GM20431 (cell line): ENCODE measurements around the gene RPS6KA3.
"Not testable (repeated sequence)": the region's sequence is repeated elsewhere in the genome, so short reads cannot be mapped to it uniquely, and the experiment has no call there.

Source experiments
- in situ Hi-C: fragments of 300-500 bp; cut with MseI, MboI; formaldehyde crosslinking; loops from one replicate; pipeline ENCODE4 v1.15.0; 2020; ENCODE audit warnings: low sequenced_read_pairs; ENCODE audit not compliant: unreplicated experiment

The RPS6KA3 gene

DNA sequence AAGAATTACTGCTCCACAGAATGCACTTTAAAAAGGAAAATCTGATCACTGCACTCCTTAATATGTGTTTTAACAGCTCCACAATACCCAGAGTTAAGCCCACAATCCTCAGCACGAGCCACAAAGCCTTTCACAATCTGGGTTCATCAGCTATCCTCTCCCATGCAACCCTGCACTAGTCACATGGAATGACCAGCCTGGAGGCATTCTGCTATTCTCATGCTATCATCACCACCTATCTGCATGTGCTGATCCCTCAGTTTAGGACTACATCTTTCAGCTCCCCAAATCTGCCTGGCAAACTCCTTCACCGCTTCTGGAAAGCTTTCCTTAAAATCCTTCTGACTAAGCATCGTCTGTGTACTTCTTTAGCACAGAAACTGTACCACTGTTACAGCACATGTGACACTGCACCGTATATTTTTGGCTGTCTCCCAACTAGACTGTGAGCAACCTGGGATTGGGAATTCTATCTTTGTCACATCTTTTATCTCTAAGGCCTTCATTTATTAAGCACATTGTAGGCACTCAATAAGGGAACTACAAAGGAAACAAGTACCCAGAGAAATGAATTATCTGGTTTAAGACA is 106.8 kb downstream of the RPS6KA3 start:
- in situ Hi-C loops: no loop called here

GRCh38 chrX:20151689-20152088 is 115.0 kb downstream of the RPS6KA3 start:
- in situ Hi-C loops: no loop called here

DNA sequence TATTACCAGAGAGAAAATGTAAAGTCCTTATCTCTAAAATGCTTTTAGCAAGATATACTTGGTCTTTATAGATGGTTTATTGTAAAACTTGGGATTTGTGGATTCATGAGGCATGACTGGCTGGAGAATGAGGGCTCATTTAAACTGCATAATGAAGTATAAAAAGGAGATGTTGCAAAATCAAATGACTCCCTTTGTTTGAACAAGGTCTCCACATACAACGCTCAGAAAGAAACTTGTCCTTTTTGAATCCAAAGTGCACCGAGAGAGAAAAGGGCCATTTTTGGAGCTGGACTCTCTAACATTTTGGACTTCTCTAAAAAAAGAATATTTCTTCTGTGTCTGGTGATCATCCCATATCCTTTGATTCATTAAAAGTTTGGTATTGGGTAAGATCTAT is 117.4 kb downstream of the RPS6KA3 start:
- in situ Hi-C loops: no loop called here

GRCh38 chrX:20147561-20147960 is 119.1 kb downstream of the RPS6KA3 start:
- in situ Hi-C loops: no loop called here

DNA sequence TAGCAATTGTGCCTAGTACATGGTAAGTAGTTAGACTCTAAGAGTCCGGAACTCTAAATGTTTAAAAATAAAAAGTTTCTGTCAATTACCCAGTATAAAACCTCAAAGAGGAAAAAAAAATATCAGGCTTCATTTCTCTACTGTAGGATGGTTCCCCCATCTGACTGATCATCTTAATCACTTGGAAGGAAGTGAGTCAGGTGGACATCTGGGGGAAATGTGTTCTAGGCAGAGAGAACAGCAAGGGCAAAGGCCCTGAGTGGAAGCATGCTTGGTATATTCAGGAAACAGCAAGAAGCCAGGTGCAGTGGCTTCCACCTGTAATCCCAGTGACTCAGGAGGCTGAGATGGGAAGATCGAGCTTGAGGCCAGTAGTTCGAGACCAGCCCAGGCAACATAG is 122.2 kb downstream of the RPS6KA3 start:
- in situ Hi-C loops: no loop called here

DNA sequence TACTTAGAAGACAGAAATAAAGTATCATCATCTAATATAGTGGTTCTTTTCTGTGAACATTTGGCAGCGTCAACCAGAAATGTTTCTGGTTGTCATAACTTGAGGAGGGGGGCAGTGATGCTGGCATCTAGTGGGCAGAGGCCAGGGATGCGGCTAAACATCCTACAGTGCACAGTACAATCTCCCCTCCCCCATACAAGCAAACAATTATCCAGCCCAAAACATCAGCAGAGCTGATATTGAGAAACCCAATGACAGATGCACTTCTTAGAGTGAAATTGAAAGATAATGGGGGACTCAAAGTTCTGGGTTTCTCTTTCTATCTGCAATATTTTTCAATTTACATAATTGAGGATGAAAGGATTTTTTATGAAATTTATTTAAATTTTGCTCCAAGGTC is 123.1 kb downstream of the RPS6KA3 start:
- in situ Hi-C loops: no loop called here

GRCh38 chrX:20143111-20143510 is 123.6 kb downstream of the RPS6KA3 start:
- in situ Hi-C loops: no loop called here

DNA sequence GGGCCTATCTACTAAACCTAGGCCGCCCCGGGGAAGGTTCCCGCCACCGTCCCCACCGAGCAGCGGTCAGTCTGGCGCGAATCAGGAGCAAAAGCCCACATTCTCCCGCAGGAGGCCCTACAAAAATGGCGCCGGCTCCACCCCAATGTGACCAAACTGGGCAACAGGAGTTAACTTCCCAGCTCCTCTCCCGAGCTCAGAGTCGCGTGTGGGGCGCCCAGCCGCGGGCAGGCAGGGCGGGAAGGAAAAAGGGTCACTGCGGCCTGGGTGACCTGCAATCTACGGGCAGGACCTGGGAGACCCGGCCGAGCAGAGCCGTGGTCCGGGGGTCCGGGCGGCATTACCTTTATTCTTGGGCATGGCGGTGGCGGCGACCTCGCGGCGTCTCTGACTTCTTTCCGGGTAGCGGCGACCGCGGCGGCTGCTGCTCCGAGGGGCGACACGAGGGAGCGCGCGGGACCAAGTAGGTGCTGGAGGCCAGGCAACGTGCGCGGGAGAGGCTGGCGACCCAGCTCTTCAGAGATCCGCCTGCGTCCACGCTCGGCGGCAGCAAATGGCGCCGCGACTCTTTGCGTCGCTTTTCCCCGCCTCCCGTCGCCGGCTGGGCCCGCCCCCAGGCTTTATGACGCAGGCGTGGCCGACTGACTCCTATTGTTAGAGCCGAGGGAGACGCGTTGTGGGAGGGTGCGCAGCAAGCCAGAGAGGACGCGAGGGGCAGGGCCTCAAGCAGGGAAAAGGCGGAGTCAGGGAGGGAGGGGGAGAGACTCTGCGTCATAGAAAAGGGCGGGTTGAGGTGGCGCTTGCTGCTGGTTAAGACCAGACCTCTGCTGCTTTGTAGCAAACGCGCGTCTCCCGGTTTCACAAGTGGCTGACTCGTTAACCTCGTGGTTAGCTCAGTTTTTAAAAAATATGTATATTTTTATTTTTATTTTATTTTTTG is 125.2 kb downstream of the RPS6KA3 start, which contains the start of gene EIF1AX:
EIF1AX (minus strand) TSS at position 558 of the 940 bp plus-strand sequence; CDS start at position 360, 198 bp downstream.
- in situ Hi-C loops: no loop called here

DNA sequence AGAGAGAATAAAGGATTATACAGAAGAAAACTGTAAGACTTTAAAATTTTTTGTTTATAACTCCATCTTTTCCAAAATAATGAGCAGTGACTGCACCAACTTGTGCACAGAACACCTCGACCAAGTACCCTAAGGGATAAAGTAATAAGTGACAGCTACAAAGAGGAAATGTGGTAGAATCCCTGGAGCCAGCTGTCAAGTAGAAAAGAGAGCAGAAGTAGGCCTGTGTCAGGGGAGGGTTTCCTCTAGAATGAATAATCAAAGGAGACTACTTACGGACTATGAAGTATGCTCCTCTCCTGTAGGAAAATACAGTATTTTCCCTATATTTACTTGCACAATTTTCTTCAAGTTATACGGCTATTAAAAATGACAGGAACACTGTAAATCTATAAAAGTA is 126.3 kb downstream of the RPS6KA3 start:
- in situ Hi-C loops: no loop called here

DNA sequence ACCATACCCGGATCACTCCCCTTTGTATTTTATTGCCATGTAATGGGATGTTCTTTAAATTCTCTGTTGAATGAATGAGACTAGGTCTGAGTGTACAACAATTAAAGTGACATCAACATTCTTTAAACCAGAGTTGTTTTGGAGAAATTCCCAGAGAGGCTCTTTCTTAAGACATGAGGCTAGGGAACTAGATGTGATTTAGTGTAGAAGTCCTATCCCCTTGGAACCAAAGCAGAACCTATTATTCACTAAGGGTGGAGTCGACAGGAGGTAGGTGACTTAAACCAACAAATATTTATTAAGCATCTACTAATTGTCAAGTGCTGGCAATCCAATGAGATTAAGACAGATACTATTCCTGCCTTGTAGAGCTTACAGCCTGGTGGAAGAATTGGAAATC is 126.7 kb downstream of the RPS6KA3 start:
- in situ Hi-C loops: no loop called here

DNA sequence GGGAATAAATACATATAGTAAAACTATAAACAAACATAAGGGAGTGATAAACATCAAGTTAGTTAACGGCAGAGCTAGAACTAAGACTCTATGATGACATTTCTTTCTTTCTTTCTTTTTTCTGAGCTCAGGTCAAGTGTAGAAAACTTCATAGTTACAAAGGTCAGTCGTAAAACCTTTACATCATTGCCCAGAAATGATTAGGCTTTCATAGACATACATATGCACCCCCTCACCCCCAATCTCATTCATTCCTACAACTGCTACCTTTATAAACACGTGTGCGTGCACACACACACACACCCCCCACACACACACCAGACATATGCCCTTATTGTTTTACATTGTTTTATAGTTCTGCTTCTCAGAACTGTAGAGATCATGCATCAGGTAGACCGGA is 130.8 kb downstream of the RPS6KA3 start:
- in situ Hi-C loops: no loop called here

- in situ Hi-C loops: no loop called here
Measured at GRCh38 chrX:20132666-20133065, 134.0 kb downstream of the RPS6KA3 start.

- in situ Hi-C loops: no loop called here
Measured at GRCh38 chrX:20130357-20130756, 136.4 kb downstream of the RPS6KA3 start.

GRCh38 chrX:20129547-20129946 is 137.2 kb downstream of the RPS6KA3 start:
- in situ Hi-C loops: no loop called here

DNA sequence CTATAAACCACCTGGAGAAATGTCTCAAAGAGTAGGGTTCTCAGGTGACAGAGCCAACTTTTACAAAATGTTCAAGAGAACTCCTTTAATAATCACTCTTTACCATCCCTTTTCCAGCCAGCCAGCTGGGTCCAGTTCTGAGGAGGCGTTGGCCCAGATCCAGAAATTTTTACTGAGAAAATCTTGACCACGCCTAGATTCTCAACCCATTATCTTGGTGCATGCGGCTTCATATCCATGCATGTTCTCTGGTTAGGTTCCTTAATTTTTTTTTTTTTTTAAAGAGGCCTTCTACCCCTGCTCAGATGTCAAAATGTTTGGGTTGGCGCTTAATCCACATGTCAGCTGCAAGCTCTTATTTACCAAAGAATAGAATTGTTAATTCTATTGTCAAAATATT is 138.0 kb downstream of the RPS6KA3 start:
- in situ Hi-C loops: no loop called here

DNA sequence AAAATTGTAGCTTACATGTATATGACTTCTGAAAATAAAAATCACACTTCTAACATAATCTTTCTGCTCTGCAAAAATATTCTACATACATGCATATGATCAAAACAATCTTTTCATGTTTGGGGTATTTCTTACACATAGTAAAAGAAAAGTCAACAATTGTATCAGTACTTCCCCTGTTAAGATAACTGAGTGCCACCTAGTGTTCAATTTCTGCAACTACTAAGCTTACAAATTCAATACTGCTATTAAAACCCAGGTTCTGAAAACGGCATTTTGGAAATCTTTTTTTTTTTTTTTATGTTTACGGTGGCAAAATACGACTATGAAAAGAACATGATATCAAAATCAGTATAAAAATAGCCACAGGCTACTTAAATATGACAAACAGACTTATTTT is 139.3 kb downstream of the RPS6KA3 start:
- in situ Hi-C loops: not testable (repeated sequence)

DNA sequence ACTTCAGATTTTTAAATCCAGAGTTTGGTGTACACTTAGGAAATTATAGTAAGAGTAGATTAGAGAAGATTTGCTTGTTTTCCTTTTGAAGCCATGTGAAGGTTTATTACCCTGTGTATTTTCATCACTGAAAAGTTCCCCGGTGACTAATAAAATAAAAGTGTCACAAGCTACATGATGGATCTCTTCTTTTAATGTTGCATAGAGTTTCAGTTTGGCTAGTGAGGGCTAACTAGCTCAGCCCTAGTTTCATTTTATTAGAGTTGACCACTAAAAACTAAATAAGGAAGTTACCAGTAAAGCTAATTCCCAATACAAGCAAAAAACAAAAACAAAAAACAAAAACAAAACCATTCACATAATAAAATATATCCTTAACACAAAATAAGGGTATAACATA is 139.9 kb downstream of the RPS6KA3 start:
- in situ Hi-C loops: not testable (repeated sequence)

- in situ Hi-C loops: no loop called here
Measured at GRCh38 chrX:20124964-20125363, 141.7 kb downstream of the RPS6KA3 start.

- in situ Hi-C loops: no loop called here
Measured at GRCh38 chrX:20118065-20118824, 148.5 kb downstream of the RPS6KA3 start.

DNA sequence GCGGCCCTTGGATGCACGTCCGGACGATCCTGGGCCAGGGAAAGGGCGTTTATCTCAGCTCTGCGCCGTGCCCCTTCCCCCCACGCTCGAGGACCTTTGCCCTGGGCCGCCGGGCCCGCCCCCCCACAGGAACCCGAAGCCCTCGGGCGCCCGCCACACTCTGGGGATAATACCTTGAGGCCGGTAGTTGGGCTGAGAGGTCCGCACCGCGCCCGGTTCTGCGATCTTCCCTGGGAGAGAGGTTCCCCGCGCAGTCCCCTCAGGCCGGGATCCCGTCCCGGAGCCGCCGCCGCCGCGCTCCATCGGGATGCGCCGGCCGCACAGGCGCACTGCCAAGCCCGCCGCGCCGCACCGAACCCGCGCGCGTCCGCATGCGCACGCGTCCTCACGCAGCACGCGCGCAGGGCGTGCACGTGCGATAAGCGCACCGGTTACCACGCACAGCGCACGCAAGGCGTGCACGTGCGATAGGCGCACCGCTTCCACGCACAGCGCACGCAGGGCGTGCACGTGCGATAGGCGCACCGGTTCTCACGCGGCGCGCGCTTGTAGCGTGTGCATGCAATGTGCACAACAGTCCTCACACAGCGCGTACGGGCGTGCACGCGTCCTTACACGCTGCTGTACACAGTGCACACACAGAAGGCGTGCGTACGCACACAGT is 150.0 kb downstream of the RPS6KA3 start, which contains the start of gene MAP7D2:
MAP7D2 (minus strand) TSS at position 331 of the 664 bp plus-strand sequence; CDS start at position 303, 28 bp downstream.
- in situ Hi-C loops: no loop called here
